Tibial nerve (tissue), 3 donors: ENCODE data around the gene MRPL44.

Experiments used
- POLR2A ChIP-seq, 2 donors: fragments of 450-650 bp; IDR thresholded peaks; one replicate each; pipeline ENCODE4 v1.6.1; 2017; ENCODE audit warnings: antibody characterized with exemption in 2 of 2, mild to moderate bottlenecking in 2 of 2, moderate library complexity in 2 of 2
- TF ChIP-seq, protein P1 (sequence below), 5 experiments: fragments of 200-600 bp in 3 of 5; fragments of 450-650 bp in 2 of 5; sonication (generic) in 3 of 5; IDR thresholded peaks; one replicate each; pipeline ENCODE4 v1.5.1; 2016 to 2019; ENCODE audit warnings: antibody characterized with exemption in 5 of 5, mild to moderate bottlenecking in 3 of 5, moderate library complexity in 2 of 5

GRCh38 chr2:224016963-224017362, 59.7 kb downstream of the MRPL44 start:
- TF ChIP-seq, protein P1, sequence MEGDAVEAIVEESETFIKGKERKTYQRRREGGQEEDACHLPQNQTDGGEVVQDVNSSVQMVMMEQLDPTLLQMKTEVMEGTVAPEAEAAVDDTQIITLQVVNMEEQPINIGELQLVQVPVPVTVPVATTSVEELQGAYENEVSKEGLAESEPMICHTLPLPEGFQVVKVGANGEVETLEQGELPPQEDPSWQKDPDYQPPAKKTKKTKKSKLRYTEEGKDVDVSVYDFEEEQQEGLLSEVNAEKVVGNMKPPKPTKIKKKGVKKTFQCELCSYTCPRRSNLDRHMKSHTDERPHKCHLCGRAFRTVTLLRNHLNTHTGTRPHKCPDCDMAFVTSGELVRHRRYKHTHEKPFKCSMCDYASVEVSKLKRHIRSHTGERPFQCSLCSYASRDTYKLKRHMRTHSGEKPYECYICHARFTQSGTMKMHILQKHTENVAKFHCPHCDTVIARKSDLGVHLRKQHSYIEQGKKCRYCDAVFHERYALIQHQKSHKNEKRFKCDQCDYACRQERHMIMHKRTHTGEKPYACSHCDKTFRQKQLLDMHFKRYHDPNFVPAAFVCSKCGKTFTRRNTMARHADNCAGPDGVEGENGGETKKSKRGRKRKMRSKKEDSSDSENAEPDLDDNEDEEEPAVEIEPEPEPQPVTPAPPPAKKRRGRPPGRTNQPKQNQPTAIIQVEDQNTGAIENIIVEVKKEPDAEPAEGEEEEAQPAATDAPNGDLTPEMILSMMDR (IDR thresholded peaks at IDR 0.05) = no peak
- no peak for TF ChIP-seq POLR2A (IDR thresholded peaks at IDR 0.05)
